GM12801 (cell line): ENCODE measurements around the gene KCNK13.

Experiments
- CTCF ChIP-seq: IDR thresholded peaks from one replicate; pipeline ENCODE4 v1.5.1; 2011; ENCODE audit warnings: control low read depth; ENCODE audit not compliant: insufficient read length; ENCODE audit errors: extremely low read depth

KCNK13 gene

GRCh38 chr14:90095096-90095495 is 33.3 kb downstream of the KCNK13 start:
- TF ChIP-seq CTCF: no peak

GRCh38 chr14:90096566-90096965 is 34.8 kb downstream of the KCNK13 start:
- no peak for TF ChIP-seq CTCF

- no peak for TF ChIP-seq CTCF
These were observed 42.0 kb downstream of the KCNK13 start for GRCh38 chr14:90103808-90104207.

GRCh38 chr14:90105756-90106155 is 44.0 kb downstream of the KCNK13 start:
- TF ChIP-seq CTCF: no peak

GRCh38 chr14:90107789-90108188 is 46.0 kb downstream of the KCNK13 start:
- TF ChIP-seq CTCF: no peak

GRCh38 chr14:90109858-90110257 is 48.1 kb downstream of the KCNK13 start:
- no peak for TF ChIP-seq CTCF

- no peak for TF ChIP-seq CTCF
These were observed 50.2 kb downstream of the KCNK13 start for GRCh38 chr14:90111895-90112534.
